GM12873 (cell line): Measurements from ENCODE around the gene BRSK2.

ENCODE experiments used
- CTCF ChIP-seq: IDR thresholded peaks from 2 replicates; pipeline ENCODE4 v1.5.1; 2012; ENCODE audit warnings: low read depth, mild to moderate bottlenecking, moderate library complexity, low read length, control low read depth; ENCODE audit not compliant: insufficient read depth; ENCODE audit errors: missing control alignments

Gene BRSK2

DNA sequence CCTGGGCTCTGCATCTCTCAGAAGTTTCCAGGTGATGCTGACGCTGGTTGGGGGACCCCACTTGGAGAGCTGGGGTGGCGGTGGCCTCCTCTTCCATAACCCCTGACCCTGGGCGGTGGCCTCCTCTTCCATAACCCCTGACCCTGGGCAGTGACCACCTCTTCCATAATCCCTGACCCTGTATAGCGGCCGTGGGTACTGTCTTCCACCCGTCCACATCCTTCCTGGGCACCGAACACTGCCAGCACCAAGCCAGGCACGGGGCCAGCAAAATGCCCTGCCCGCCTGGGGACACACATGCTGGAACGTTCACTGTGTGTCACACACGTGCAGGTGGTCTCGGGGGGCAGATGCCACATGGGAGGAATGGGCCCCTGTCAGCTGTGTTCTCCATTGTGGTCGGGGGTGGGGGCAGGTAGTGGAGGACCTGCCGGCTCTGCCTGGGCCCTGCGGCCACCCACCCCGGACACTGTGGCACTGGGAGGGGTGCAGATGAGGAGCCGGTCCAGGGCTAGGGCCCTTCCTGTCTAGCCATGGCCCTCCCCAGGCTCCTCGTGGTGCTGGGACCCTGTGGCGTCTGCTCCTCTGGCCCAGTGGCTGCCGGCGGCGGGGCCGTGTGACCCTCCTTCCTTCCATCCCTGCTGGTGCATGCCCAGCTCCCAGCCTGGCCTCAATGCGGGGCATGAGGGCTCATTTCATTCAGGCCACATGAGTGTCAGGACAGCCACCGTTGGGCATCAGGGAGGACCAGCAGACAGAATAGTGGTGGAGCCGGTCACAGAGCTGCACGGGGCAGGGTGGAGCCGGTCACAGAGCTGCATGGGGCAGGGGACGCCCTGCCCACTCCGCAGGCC lies 10.8 kb downstream of the BRSK2 start:
- no peak for TF ChIP-seq CTCF

- TF ChIP-seq CTCF = no peak
These were observed 11.4 kb downstream of the BRSK2 start for GRCh38 chr11:1401171-1401445.

DNA sequence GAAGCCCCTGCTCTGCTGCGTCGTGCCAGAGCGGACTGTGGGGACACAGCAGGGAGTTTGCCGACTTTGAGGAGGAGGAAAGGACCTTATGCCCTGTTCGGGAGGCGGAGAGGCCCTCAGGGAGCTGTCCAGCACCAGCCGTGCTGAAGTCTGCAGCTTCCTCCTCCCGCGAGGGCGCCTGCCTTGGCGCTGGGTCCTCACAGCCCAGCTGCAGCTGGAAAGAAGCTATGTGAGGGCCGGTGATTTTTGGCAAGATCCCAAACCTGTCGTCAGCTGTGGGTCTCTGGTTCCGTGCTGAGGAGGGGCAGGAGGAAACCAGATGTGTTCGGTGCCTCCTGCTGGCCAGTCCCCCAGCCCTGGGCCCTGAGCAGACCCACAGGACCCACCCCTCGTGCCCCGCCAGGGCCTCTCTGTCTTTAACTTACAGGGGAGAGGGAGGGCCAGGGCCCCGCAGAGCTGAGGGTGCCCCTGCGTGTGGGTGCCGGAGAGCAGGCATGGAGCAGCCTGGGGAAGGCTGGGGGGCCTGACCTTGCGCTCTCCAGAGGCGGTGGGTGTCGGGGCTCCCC lies 12.0 kb downstream of the BRSK2 start:
- no peak for TF ChIP-seq CTCF

GRCh38 chr11:1402355-1403077 lies 12.8 kb downstream of the BRSK2 start:
- TF ChIP-seq CTCF = no peak

GRCh38 chr11:1403078-1403620 lies 13.4 kb downstream of the BRSK2 start:
- no peak for TF ChIP-seq CTCF

GRCh38 chr11:1403721-1404460 lies 14.2 kb downstream of the BRSK2 start:
- no peak for TF ChIP-seq CTCF
